ENCODE measurements around the gene CCT4. TPM values are rescaled to one million over a fixed set of nuclear protein-coding genes. Genes with fewer than 3 reads are reported as not detected.
A peak's percentile ranks its signal among the peaks of the same experiment; 100 is the strongest.

Gene CCT4
- total RNA-seq (2021; ENCODE audit: unreplicated experiment) (239 TPM), Bru-seq, nascent RNA (percentile 96 among the genes with signal in this experiment), BruChase-seq, experiment 1, labeled RNA remaining after a 2-hour chase (percentile 95 among the genes with signal in this experiment), BruChase-seq, experiment 2, labeled RNA remaining after a 6-hour chase (percentile 98 among the genes with signal in this experiment)
- 141 TPM for polyA plus RNA-seq (2012; ENCODE audit: insufficient read length)
- long read RNA-seq, transcript CCT4-201 (14 exons, 2,520 nt) = major isoform, 429 of 479 reads
- long read RNA-seq, partial matches to known transcripts = 28 of 479 reads
- long read RNA-seq, other reads (novel, unspliced or antisense) = 15 of 479 reads

GRCh38 chr2:61888267-61889055, at the start of gene CCT4:
CCT4 (minus strand) TSS chr2:61888656; CDS start chr2:61888507, 149 bp downstream.
- intact Hi-C loops (cut with micrococcal nuclease; ENCODE audit: unreplicated experiment) (no loop called here), in situ Hi-C loops (cut with HindIII; ENCODE audit: low pct_unique_long_range_greater_than_20kb, low sequenced_read_pairs) (no loop called here)
- peak within 1 kb of the TSS; percentile 94 to 100 for H3K4me3 ChIP-seq (ENCODE audit: low read depth in 2 of 2, low read length in 2 of 2)
- DNase-seq (ENCODE audit: low read depth, low spot score) (peak; percentile 51), ATAC-seq (peak; percentile 91)
- ChIA-PET POLR2A (interaction anchor here (0.6 kb wide), 1 partner anchor 120 kb away, joined by 3 read pairs; no protein-coding TSS in a partner anchor), CTCF (no interaction called here)
- H3K36me3 ChIP-seq (ENCODE audit: control insufficient read depth, insufficient read depth, low read length) = peaks cover 15% of the 10 kb centered on the region
- no peak; the same call in 1 of the 2 replicates for TF ChIP-seq TCF7L2 (IDR thresholded peaks at IDR 0.05; ENCODE audit: low read depth, low read length)
- TF ChIP-seq REST (IDR thresholded peaks at IDR 0.05; ENCODE audit: insufficient read depth in 1 of 2, low read depth in 2 of 2, low read length in 1 of 2) = 0 out of 4 replicates have a peak, but pooled peaks have one; percentile 4 to 47
- TF ChIP-seq CTCF (IDR thresholded peaks at IDR 0.05) = no peak
- 0 out of 2 replicates have a peak, but pooled peaks have one; percentile 93 for TF ChIP-seq SIN3A (IDR thresholded peaks at IDR 0.05; ENCODE audit: borderline replicate concordance, insufficient read depth, low read depth, low read length)
- peak; percentile 99 for TF ChIP-seq POLR2AphosphoS5 (IDR thresholded peaks at IDR 0.05; ENCODE audit: low read depth, low read length)
- H3K4me1 ChIP-seq (ENCODE audit: control insufficient read depth, insufficient read depth, low read length) = peaks cover 8% of the 10 kb centered on the region
- no peaks in the 10 kb centered on the region for H3K9me3 ChIP-seq (ENCODE audit: control insufficient read depth, insufficient read depth, low read depth, low read length)
- no TSS peak for BruUV-seq (replicated peaks)
- peak within 1 kb of the TSS; percentile 99 for H3K27ac ChIP-seq (ENCODE audit: low read length)
- H3K27me3 ChIP-seq (ENCODE audit: control insufficient read depth, insufficient read depth, low read length) = no peaks in the 10 kb centered on the region

GRCh38 chr2:61937886-61938285, 49.4 kb upstream of the CCT4 start:
- CTCF ChIA-PET = no interaction called here
- TF ChIP-seq TCF7L2 (IDR thresholded peaks at IDR 0.05; ENCODE audit: low read depth, low read length) (no peak), REST (IDR thresholded peaks at IDR 0.05; ENCODE audit: insufficient read depth in 1 of 2, low read depth in 2 of 2, low read length in 1 of 2) (no peak), SIN3A (IDR thresholded peaks at IDR 0.05; ENCODE audit: borderline replicate concordance, insufficient read depth, low read depth, low read length) (no peak), CTCF (IDR thresholded peaks at IDR 0.05) (no peak), POLR2AphosphoS5 (IDR thresholded peaks at IDR 0.05; ENCODE audit: low read depth, low read length) (no peak)
- Histone ChIP-seq H3K27ac (ENCODE audit: low read length) (no peak overlapping the region), H3K4me3 (ENCODE audit: low read depth in 2 of 2, low read length in 2 of 2) (no peak overlapping the region), H3K4me1 (ENCODE audit: control insufficient read depth, insufficient read depth, low read length) (no peaks in the 10 kb centered on the region), H3K36me3 (ENCODE audit: control insufficient read depth, insufficient read depth, low read length) (no peaks in the 10 kb centered on the region), H3K27me3 (ENCODE audit: control insufficient read depth, insufficient read depth, low read length) (no peaks in the 10 kb centered on the region), H3K9me3 (ENCODE audit: control insufficient read depth, insufficient read depth, low read depth, low read length) (no peaks in the 10 kb centered on the region)
- ATAC-seq (no peak), DNase-seq (ENCODE audit: low read depth, low spot score) (no peak)
- BruUV-seq (replicated peaks) = no TSS peak
- in situ Hi-C loops (cut with HindIII; ENCODE audit: low pct_unique_long_range_greater_than_20kb, low sequenced_read_pairs) (no loop called here), intact Hi-C loops (cut with micrococcal nuclease; ENCODE audit: unreplicated experiment) (no loop called here)
- POLR2A ChIA-PET = no interaction called here

Measured in Panc1 (cell line).